ENCODE results near the gene DPP10. TPM values are rescaled to one million over a fixed set of nuclear protein-coding genes. Genes with fewer than 3 reads are reported as not detected.

Gene DPP10
- total RNA-seq, 2 experiments from 2014 or later: not detected

- H3K9me3 Mint-ChIP-seq: peaks cover 10% of the 10 kb centered on the region
- no peak for DNase-seq
- ChIA-PET POLR2A (no interaction called here), CTCF (no interaction called here)
- intact Hi-C loops (cut with micrococcal nuclease): no loop called here
- ATAC-seq: no peak
- H3K4me1 Mint-ChIP-seq (ENCODE audit: low read depth): no peaks in the 10 kb centered on the region
- no peak for TF ChIP-seq CTCF (IDR thresholded peaks at IDR 0.05)
- H3K4me3 Mint-ChIP-seq: no peak overlapping the region
- no peak overlapping the region for H3K27ac Mint-ChIP-seq
- H3K36me3 Mint-ChIP-seq (ENCODE audit: low read depth): no peaks in the 10 kb centered on the region
- no peaks in the 10 kb centered on the region for H3K27me3 Mint-ChIP-seq
Measured at GRCh38 chr2:115796078-115796477, 1353.6 kb downstream of the DPP10 start.

- CTCF ChIA-PET: no interaction called here
- DNase-seq: no peak
- H3K36me3 Mint-ChIP-seq (ENCODE audit: low read depth): no peaks in the 10 kb centered on the region
- H3K9me3 Mint-ChIP-seq: peaks cover 17% of the 10 kb centered on the region
- H3K27me3 Mint-ChIP-seq: no peaks in the 10 kb centered on the region
- no peak overlapping the region for H3K27ac Mint-ChIP-seq
- POLR2A ChIA-PET: no interaction called here
- no peak for ATAC-seq
- no peak for TF ChIP-seq CTCF (IDR thresholded peaks at IDR 0.05)
- intact Hi-C loops (cut with micrococcal nuclease): no loop called here
- no peaks in the 10 kb centered on the region for H3K4me1 Mint-ChIP-seq (ENCODE audit: low read depth)
- no peak overlapping the region for H3K4me3 Mint-ChIP-seq
Measured at GRCh38 chr2:115807276-115807675, 1364.8 kb downstream of the DPP10 start.

GRCh38 chr2:115825912-115826311, 1383.5 kb downstream of the DPP10 start:
- DNase-seq: no peak
- POLR2A ChIA-PET: no interaction called here
- intact Hi-C loops (cut with micrococcal nuclease): no loop called here
- Mint-ChIP-seq H3K27ac (no peak overlapping the region), H3K36me3 (ENCODE audit: low read depth) (no peaks in the 10 kb centered on the region), H3K4me3 (no peak overlapping the region), H3K27me3 (no peaks in the 10 kb centered on the region), H3K9me3 (peaks cover 7% of the 10 kb centered on the region), H3K4me1 (ENCODE audit: low read depth) (no peaks in the 10 kb centered on the region)
- CTCF ChIA-PET: no interaction called here
- no peak for ATAC-seq
- no peak for TF ChIP-seq CTCF (IDR thresholded peaks at IDR 0.05)

- intact Hi-C loops (cut with micrococcal nuclease): no loop called here
- ChIA-PET POLR2A (no interaction called here), CTCF (no interaction called here)
- H3K27me3 Mint-ChIP-seq: no peaks in the 10 kb centered on the region
- no peak overlapping the region for H3K27ac Mint-ChIP-seq
- no peak for DNase-seq
- TF ChIP-seq CTCF (IDR thresholded peaks at IDR 0.05): no peak
- ATAC-seq: no peak
- H3K4me3 Mint-ChIP-seq: no peak overlapping the region
- H3K9me3 Mint-ChIP-seq: peaks cover 6% of the 10 kb centered on the region
- no peaks in the 10 kb centered on the region for H3K36me3 Mint-ChIP-seq (ENCODE audit: low read depth)
- H3K4me1 Mint-ChIP-seq (ENCODE audit: low read depth): no peaks in the 10 kb centered on the region
Measured at GRCh38 chr2:115833196-115833595, 1390.8 kb downstream of the DPP10 start.

- H3K27ac Mint-ChIP-seq: no peak overlapping the region
- no peak for DNase-seq
- POLR2A ChIA-PET: no interaction called here
- H3K9me3 Mint-ChIP-seq: peaks cover 4% of the 10 kb centered on the region
- no peaks in the 10 kb centered on the region for H3K4me1 Mint-ChIP-seq (ENCODE audit: low read depth)
- no peaks in the 10 kb centered on the region for H3K27me3 Mint-ChIP-seq
- H3K36me3 Mint-ChIP-seq (ENCODE audit: low read depth): no peaks in the 10 kb centered on the region
- intact Hi-C loops (cut with micrococcal nuclease): no loop called here
- no peak for ATAC-seq
- no peak overlapping the region for H3K4me3 Mint-ChIP-seq
- no peak for TF ChIP-seq CTCF (IDR thresholded peaks at IDR 0.05)
- CTCF ChIA-PET: no interaction called here
Measured at GRCh38 chr2:115838539-115838938, 1396.1 kb downstream of the DPP10 start.

Measured in activated CD8-positive, alpha-beta T cell treated with anti-CD3 and anti-CD28 coated beads for 36 hours (primary cell).